GM12874 (cell line): ENCODE measurements around the gene PEX16.

Experiments used
- CTCF ChIP-seq: IDR thresholded peaks from 2 replicates; pipeline ENCODE4 v1.5.1; 2011; ENCODE audit warnings: low read depth, mild to moderate bottlenecking, control low read depth, low read length, moderate library complexity; ENCODE audit not compliant: insufficient read depth

Gene PEX16

GRCh38 chr11:45917623-45918330 is at the start of gene PEX16:
TSS of gene PEX16 (minus strand) at chr11:45917877. CDS start at chr11:45917811, 66 bp downstream.
- no peak for TF ChIP-seq CTCF

GRCh38 chr11:45964911-45965389 is 47.3 kb upstream of the PEX16 start:
- peak; percentile 83 for TF ChIP-seq CTCF

GRCh38 chr11:45961751-45962240 is 44.1 kb upstream of the PEX16 start:
- no peak for TF ChIP-seq CTCF

GRCh38 chr11:45960387-45961095 is 42.9 kb upstream of the PEX16 start:
- TF ChIP-seq CTCF = no peak

- no peak for TF ChIP-seq CTCF
Observed at GRCh38 chr11:45959851-45960250, 42.2 kb upstream of the PEX16 start.

- TF ChIP-seq CTCF = no peak
Observed at GRCh38 chr11:45949992-45950407, 32.3 kb upstream of the PEX16 start.

GRCh38 chr11:45948356-45948755 is 30.7 kb upstream of the PEX16 start:
- TF ChIP-seq CTCF = no peak
